WTC11 (cell line): Measurements from ENCODE around the gene RPS6KL1. TPM values are rescaled to one million over a fixed set of nuclear protein-coding genes. Genes with fewer than 3 reads are reported as not detected.

ENCODE experiments used
- ATAC-seq: fragments of 200-7000 bp; cut with Tn5 transposase; 2 replicates; pipeline ENCODE4 v1.10.0; 2021; ENCODE audit warnings: mild to moderate bottlenecking, moderate library complexity
- CTCF ChIA-PET: fragments of 300-600 bp; sonication (Branson Sonifier 250); formaldehyde crosslinking; loops from one replicate; lab custom pipeline; 2021; ENCODE audit warnings: antibody characterized with exemption; lab: Charles Lee
- POLR2A ChIA-PET: fragments of 350-600 bp; sonication (Branson Sonifier 250); formaldehyde crosslinking; loops from one replicate; lab custom pipeline; 2021; ENCODE audit warnings: antibody characterized with exemption; lab: Charles Lee
- DNase-seq: peaks from one replicate; pipeline ENCODE4 v3.0.0; 2021; ENCODE audit warnings: low spot score
- H3K27ac Mint-ChIP-seq: 2 replicates; pipeline ENCODE4 v1.8.0; 2021; ENCODE audit warnings: mixed read lengths
- H3K27me3 Mint-ChIP-seq: 2 replicates; pipeline ENCODE4 v1.8.0; 2021; ENCODE audit warnings: low read depth, mild to moderate bottlenecking, moderate library complexity, mixed read lengths
- H3K36me3 Mint-ChIP-seq: 2 replicates; pipeline ENCODE4 v1.8.0; 2021; ENCODE audit warnings: mixed read lengths
- H3K4me1 Mint-ChIP-seq: 2 replicates; pipeline ENCODE4 v1.8.0; 2022; ENCODE audit warnings: mixed read lengths
- H3K4me3 Mint-ChIP-seq: 2 replicates; pipeline ENCODE4 v1.8.0; 2021; ENCODE audit warnings: mild to moderate bottlenecking, moderate library complexity, mixed read lengths
- H3K9me3 Mint-ChIP-seq: 2 replicates; pipeline ENCODE4 v1.8.0; 2021; ENCODE audit warnings: mixed read lengths
- AR ChIP-seq: fragments of 250-450 bp; sonication (Bioruptor Pico); IDR thresholded peaks from 2 replicates; pipeline ENCODE4 v1.9.0; 2021; ENCODE audit warnings: mild to moderate bottlenecking
- CTCF ChIP-seq: fragments of 200-600 bp; IDR thresholded peaks from 2 replicates; pipeline ENCODE4 v1.8.0; 2022; ENCODE audit warnings: antibody characterized with exemption
- E2F4 ChIP-seq: sonication (generic); formaldehyde crosslinking; IDR thresholded peaks from 2 replicates; pipeline ENCODE4 v1.8.1; 2022; ENCODE audit warnings: low read depth, mild to moderate bottlenecking, moderate library complexity, missing genetic modification reagents, borderline replicate concordance
- GABPB1 ChIP-seq: sonication (generic); formaldehyde crosslinking; IDR thresholded peaks from 2 replicates; pipeline ENCODE4 v1.8.1; 2023; ENCODE audit warnings: mild to moderate bottlenecking, missing genetic modification reagents
- JUN ChIP-seq: sonication (generic); formaldehyde crosslinking; IDR thresholded peaks from 2 replicates; pipeline ENCODE4 v1.8.0; 2023; ENCODE audit warnings: mild to moderate bottlenecking, missing genetic modification reagents
- MYBL2 ChIP-seq: sonication (generic); formaldehyde crosslinking; IDR thresholded peaks from 2 replicates; pipeline ENCODE4 v1.8.1; 2023; ENCODE audit warnings: mild to moderate bottlenecking, moderate library complexity, missing genetic modification reagents
- OVOL2 ChIP-seq: fragments of 250-450 bp; sonication (Bioruptor Pico); IDR thresholded peaks from 2 replicates; pipeline ENCODE4 v1.9.0; 2021; ENCODE audit warnings: mild to moderate bottlenecking, borderline replicate concordance
- USF2 ChIP-seq: sonication (generic); formaldehyde crosslinking; IDR thresholded peaks from 2 replicates; pipeline ENCODE4 v1.8.1; 2023; ENCODE audit warnings: mild to moderate bottlenecking, missing genetic modification reagents, moderate library complexity
- ZNF232 ChIP-seq: sonication (generic); formaldehyde crosslinking; IDR thresholded peaks from 2 replicates; pipeline ENCODE4 v1.8.0; 2022; ENCODE audit warnings: mild to moderate bottlenecking, missing genetic modification reagents
- ZNF263 ChIP-seq: sonication (generic); formaldehyde crosslinking; IDR thresholded peaks from 2 replicates; pipeline ENCODE4 v1.8.1; 2022; ENCODE audit warnings: low read depth, mild to moderate bottlenecking, moderate library complexity, missing genetic modification reagents
- ZNF317 ChIP-seq: sonication (generic); formaldehyde crosslinking; IDR thresholded peaks from 2 replicates; pipeline ENCODE4 v1.8.1; 2023; ENCODE audit warnings: low read depth, mild to moderate bottlenecking, moderate library complexity, missing genetic modification reagents, borderline replicate concordance
- ZNF671 ChIP-seq: fragments of 250-450 bp; sonication (Bioruptor Pico); IDR thresholded peaks from 2 replicates; pipeline ENCODE4 v1.8.0; 2021; ENCODE audit warnings: mild to moderate bottlenecking
- total RNA-seq: library from RNA; stranded (reverse); gene quantifications from 3 replicates; pipeline ENCODE4 v1.2.3, GENCODE V29; 2021
- TF ChIP-seq, protein P1 (sequence below): sonication (generic); formaldehyde crosslinking; IDR thresholded peaks from 2 replicates; pipeline ENCODE4 v1.8.0; 2022; ENCODE audit warnings: mild to moderate bottlenecking, missing genetic modification reagents
- TF ChIP-seq, protein P2 (sequence below): sonication (generic); formaldehyde crosslinking; IDR thresholded peaks from 2 replicates; pipeline ENCODE4 v1.8.1; 2023; ENCODE audit warnings: mild to moderate bottlenecking, missing genetic modification reagents, moderate library complexity
- TF ChIP-seq, protein P3 (sequence below): sonication (generic); formaldehyde crosslinking; conservative IDR thresholded peaks from 2 replicates; pipeline ENCODE4 v1.8.1; 2023; ENCODE audit warnings: mild to moderate bottlenecking, low read depth, missing genetic modification reagents, moderate library complexity
- TF ChIP-seq, protein P4 (sequence below): fragments of 250-450 bp; sonication (Bioruptor Pico); IDR thresholded peaks from 2 replicates; pipeline ENCODE4 v1.9.0; 2021; ENCODE audit warnings: moderate library complexity, mild to moderate bottlenecking, inconsistent platforms, borderline replicate concordance
- TF ChIP-seq, protein P5 (sequence below): sonication (generic); formaldehyde crosslinking; IDR thresholded peaks from 2 replicates; pipeline ENCODE4 v1.8.1; 2022; ENCODE audit warnings: mild to moderate bottlenecking, moderate library complexity, missing genetic modification reagents

The RPS6KL1 gene
- total RNA-seq, 1 experiment from 2014 or later: 10.6 TPM

GRCh38 chr14:74945852-74946658 lies 23.0 kb upstream of the RPS6KL1 start (continued):
- TF ChIP-seq MYBL2 (CRISPR knock-in tag) (no peak), OVOL2 (CRISPR knock-in tag) (no peak), GABPB1 (CRISPR knock-in tag) (peak; percentile 75; the same call in 1 of the 2 replicates), ZNF263 (CRISPR knock-in tag) (no peak), JUN (CRISPR knock-in tag) (no peak)
- TF ChIP-seq, protein P1, sequence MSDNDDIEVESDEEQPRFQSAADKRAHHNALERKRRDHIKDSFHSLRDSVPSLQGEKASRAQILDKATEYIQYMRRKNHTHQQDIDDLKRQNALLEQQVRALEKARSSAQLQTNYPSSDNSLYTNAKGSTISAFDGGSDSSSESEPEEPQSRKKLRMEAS (CRISPR knock-in tag): no peak
- TF ChIP-seq, protein P2, sequence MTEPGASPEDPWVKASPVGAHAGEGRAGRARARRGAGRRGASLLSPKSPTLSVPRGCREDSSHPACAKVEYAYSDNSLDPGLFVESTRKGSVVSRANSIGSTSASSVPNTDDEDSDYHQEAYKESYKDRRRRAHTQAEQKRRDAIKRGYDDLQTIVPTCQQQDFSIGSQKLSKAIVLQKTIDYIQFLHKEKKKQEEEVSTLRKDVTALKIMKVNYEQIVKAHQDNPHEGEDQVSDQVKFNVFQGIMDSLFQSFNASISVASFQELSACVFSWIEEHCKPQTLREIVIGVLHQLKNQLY (CRISPR knock-in tag): no peak
- TF ChIP-seq, protein P3, sequence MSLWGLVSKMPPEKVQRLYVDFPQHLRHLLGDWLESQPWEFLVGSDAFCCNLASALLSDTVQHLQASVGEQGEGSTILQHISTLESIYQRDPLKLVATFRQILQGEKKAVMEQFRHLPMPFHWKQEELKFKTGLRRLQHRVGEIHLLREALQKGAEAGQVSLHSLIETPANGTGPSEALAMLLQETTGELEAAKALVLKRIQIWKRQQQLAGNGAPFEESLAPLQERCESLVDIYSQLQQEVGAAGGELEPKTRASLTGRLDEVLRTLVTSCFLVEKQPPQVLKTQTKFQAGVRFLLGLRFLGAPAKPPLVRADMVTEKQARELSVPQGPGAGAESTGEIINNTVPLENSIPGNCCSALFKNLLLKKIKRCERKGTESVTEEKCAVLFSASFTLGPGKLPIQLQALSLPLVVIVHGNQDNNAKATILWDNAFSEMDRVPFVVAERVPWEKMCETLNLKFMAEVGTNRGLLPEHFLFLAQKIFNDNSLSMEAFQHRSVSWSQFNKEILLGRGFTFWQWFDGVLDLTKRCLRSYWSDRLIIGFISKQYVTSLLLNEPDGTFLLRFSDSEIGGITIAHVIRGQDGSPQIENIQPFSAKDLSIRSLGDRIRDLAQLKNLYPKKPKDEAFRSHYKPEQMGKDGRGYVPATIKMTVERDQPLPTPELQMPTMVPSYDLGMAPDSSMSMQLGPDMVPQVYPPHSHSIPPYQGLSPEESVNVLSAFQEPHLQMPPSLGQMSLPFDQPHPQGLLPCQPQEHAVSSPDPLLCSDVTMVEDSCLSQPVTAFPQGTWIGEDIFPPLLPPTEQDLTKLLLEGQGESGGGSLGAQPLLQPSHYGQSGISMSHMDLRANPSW: no peak

DNA sequence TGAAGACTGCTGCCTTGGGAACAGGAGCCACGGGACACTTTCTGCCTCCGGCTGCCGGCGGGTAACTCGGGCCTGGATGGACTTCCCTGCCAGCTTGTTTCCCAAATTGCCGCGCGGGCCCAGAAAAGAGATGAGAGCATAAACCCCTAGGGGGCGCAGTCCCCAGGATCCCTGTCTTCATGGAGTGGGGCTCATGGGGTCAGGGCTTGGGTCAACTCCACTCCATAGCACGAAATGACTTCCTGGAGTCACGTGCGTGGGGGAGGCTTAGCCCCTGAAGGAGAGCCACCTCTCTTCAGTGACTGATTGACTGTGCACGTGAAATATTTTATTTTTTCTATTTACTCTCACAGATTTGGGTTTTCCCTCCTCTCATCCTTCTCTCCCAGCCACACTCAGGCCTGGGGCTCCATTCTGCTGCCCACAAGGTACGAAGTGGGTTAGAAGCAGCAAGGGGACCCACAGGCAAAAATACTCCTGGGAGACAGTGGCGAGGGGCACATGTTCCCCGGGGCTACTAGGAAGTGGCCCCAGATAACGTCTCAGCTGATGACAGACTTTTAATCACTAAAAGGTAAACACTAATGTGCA lies 22.3 kb upstream of the RPS6KL1 start:
- TF ChIP-seq ZNF671 (CRISPR knock-in tag): no peak
- TF ChIP-seq, protein P1 (CRISPR knock-in tag): 0 out of 2 replicates have a peak, but pooled peaks have one; percentile 26
- peak; percentile 36; the same call in 1 of the 2 replicates for TF ChIP-seq USF2 (CRISPR knock-in tag)
- no peak for TF ChIP-seq ZNF232 (CRISPR knock-in tag)
- TF ChIP-seq CTCF: peak; percentile 80
- DNase-seq (peak; percentile 86), ATAC-seq (peak; percentile 58)
- Mint-ChIP-seq H3K9me3 (no peaks in the 10 kb centered on the region), H3K4me3 (no peak overlapping the region), H3K36me3 (no peaks in the 10 kb centered on the region), H3K27me3 (no peaks in the 10 kb centered on the region), H3K27ac (no peak overlapping the region), H3K4me1 (peaks cover 3% of the 10 kb centered on the region)
- POLR2A ChIA-PET: interaction anchor here (0.7 to 1.0 kb wide), 2 partner anchors 10 kb away, joined by 3 to 7 read pairs; partner anchors contain the start of gene PGF
- CTCF ChIA-PET: interaction anchor here (0.6 to 4.5 kb wide), 65 partner anchors 9 to 1196 kb away, joined by 3 to 60 read pairs (median 5); partner anchors contain the start of genes ACYP1, EIF2B2, MLH3 and PGF

GRCh38 chr14:74942608-74943007 lies 19.5 kb upstream of the RPS6KL1 start:
- Mint-ChIP-seq H3K36me3 (no peaks in the 10 kb centered on the region), H3K27ac (no peak overlapping the region), H3K4me3 (no peak overlapping the region), H3K4me1 (peaks cover 3% of the 10 kb centered on the region), H3K27me3 (no peaks in the 10 kb centered on the region; the same call in 1 of the 2 replicates), H3K9me3 (no peaks in the 10 kb centered on the region)
- DNase-seq (no peak), ATAC-seq (peak; percentile 38)
- CTCF ChIA-PET: interaction anchor here (0.8 to 2.0 kb wide), 9 partner anchors 9 to 121 kb away, joined by 3 to 11 read pairs (median 5); partner anchors contain the start of genes ACYP1 and RPS6KL1
- POLR2A ChIA-PET: no interaction called here
- TF ChIP-seq, protein P4, sequence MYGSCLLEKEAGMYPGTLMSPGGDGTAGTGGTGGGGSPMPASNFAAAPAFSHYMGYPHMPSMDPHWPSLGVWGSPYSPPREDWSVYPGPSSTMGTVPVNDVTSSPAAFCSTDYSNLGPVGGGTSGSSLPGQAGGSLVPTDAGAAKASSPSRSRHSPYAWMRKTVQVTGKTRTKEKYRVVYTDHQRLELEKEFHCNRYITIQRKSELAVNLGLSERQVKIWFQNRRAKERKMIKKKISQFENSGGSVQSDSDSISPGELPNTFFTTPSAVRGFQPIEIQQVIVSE (CRISPR knock-in tag): no peak
- TF ChIP-seq, protein P5, sequence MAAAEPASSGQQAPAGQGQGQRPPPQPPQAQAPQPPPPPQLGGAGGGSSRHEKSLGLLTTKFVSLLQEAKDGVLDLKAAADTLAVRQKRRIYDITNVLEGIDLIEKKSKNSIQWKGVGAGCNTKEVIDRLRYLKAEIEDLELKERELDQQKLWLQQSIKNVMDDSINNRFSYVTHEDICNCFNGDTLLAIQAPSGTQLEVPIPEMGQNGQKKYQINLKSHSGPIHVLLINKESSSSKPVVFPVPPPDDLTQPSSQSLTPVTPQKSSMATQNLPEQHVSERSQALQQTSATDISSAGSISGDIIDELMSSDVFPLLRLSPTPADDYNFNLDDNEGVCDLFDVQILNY: no peak
- TF ChIP-seq AR (CRISPR knock-in tag): no peak
- no peak for TF ChIP-seq E2F4 (CRISPR knock-in tag)
- TF ChIP-seq ZNF317 (CRISPR knock-in tag): no peak
